SKM-1 treated with dmso at 0.1 percent for 144 hours (cell line): Measurements from ENCODE around the gene KIAA0232.
"Not testable (repeated sequence)": the region's sequence is repeated elsewhere in the genome, so short reads cannot be mapped to it uniquely, and the experiment has no call there.

Experiments used
- DNase-seq: peaks from one replicate; lab custom pipeline; 2025; ENCODE audit not compliant: unreplicated experiment; lab: John Stamatoyannopoulos, UW

KIAA0232 gene

GRCh38 chr4:6877067-6877466 is 94.5 kb downstream of the KIAA0232 start:
- DNase-seq, result no peak

DNA sequence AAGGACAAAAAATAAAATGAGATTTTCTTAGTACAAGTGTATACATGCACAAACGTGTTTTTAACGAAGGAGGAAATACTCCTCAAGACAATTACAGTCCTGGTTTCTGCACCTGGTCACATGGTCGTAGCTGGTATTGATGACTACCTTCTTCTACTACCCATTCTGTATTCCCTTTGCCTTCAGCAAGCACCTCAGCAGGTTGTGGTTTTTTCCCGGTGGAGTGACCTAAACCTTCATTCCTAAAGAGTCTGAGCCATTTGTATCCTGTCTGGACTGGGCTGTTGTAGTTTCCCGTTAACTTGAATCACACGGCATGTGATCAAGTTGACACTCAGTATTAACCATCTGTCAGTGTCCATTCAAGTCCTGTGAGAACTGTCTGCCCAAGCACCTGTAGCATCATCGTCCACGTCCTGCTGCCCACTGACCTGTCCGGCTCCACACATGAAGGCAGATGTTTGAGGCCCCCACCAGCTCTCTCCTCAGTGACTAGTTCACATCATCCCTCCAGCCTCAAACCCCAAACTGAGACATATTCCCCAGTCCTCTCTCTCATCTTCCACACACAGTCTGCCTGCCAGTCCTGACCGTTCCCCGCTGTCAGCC is 96.0 kb downstream of the KIAA0232 start:
- DNase-seq, result no peak

- no peak for DNase-seq
Observed at GRCh38 chr4:6880691-6881090, 98.2 kb downstream of the KIAA0232 start.

- DNase-seq, result no peak
Observed at GRCh38 chr4:6881908-6882307, 99.4 kb downstream of the KIAA0232 start.

DNA sequence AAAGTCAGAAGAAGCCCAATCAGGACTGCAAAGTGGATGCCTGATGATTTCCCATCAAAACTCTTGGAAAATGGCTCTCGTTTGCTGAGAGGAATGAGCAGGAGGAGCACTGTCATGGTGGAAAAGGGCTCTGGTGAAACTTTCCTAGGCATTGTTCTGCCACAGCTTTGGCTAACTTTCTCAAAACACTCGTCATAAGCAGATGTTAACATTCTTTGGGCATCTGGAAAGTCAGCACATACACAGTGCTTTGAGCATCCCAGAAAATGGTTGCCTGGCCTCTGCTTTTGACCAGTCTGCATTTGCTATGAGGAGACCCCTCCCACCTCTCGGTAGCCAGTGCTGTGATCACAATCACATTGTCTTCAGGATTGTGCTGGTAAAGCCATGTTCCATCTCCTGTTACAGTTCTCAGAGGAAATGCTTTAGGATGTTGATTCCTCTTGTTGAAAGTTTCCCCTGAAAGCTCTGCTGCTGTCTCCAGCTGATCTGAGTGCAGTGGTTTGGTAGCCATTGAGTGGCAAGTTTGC is 101.9 kb downstream of the KIAA0232 start:
- no peak for DNase-seq

DNA sequence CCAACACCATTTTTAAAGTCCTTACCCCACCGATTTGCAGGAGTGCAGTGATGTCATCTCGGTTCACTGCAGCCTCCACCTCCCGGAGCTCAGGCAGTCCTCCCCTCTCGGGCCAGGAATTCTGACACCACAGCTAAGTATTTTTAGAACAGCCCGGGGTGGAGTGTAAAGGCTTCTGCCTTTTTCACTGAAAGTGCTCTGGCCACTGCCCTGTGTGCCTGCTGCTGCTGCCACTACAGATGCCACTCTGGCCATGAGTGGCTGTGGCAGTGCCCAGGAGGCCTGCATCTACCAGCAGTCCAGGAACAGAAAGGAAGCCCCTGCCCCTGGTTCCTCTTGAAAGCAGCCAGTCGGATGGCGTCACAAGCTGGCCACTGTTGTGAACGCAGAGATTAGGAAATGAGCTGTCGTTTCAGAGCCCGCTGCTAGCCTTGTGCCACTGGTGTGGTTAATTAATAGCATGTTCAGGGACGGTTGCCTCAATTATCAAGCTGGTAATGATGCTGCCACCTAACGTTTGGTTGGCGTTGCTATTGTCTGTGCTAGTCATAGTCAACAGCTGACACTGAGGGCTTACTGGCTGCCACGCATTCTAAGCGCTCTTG is 103.5 kb downstream of the KIAA0232 start:
- DNase-seq, result peak; percentile 87

DNA sequence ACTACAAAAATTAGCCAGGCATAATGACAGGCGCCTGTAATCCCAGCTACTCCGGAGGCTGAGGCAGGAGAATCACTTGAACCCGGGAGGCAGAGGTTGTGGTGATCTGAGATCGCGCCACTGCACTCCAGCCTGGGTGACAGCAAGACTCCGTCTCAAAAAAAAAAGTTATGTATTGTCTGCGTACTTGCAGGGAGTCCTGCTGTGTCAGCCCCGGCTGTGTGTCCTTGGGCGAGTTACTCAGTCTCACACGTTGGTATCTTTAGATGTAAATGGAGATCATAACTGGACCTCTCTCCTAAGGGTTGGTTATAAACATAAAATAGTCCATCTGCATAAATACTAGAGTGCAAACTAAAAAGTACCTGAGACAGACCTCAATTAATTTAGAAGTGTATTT is 104.4 kb downstream of the KIAA0232 start:
- DNase-seq, result no peak

DNA sequence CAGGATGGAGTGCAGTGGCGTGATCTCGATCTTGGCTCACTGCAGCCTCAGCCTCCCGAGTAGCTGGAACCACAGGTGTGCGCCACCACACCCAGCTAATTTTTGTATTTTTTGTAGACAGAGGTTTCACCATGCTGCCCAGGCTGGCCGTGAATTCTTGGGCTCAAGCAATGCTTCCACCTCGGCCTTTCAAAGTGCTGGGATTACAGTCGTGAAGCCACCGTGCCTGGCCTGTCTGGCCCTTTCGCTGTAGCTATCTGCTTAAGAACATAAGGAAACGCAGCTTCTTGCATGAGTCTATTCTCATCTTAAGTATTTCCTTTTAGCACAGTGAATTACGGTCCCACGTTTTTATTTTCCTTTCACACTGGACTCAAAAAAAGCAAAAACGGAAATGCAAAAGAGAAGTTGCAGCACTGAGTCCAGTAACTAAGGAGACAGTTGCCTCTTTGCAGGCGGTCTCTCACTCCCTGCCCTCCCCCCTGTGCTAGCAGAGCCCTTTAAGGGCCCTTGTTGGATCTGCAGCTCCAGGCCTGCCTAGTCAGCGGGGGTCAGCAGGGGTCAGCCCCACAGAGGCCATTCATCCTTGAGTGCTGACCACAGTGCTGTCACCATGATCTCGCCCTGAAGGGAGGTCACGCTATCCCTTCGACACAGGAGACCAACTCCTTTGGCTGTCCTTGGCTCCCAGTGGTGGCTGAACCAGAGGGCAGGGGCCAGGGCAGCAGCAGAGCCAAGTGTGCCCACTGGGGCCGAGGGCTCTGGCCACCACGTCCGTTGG is 105.3 kb downstream of the KIAA0232 start:
- DNase-seq, result peak; percentile 92

DNA sequence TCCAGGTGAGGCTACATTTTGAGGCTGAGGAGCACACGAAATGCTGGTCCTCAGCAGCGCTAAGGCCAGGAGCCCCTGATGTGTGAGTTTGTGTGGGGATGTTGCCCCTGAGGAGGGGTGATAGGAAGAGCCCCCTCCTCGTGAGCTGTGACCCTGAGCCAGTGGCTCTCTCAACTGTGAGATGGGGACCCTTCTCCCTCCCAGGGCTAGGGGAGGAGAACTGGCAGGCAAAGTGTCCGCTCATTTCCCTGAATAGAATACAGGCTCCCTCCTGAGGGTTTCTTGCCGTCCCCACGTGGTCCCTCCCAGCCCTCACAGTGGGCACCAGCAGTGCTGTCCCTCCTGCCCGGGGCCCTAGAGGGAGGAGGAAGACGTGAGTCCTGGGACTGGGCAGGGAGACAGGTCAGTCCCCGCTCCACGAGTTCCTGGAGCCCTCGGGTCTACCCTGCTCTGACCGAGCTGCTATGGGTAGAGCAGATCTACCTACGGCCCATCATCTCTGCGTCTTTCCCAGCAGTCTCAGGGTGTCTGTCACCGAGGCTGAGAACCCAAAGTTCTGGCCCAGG is 106.1 kb downstream of the KIAA0232 start:
- no peak for DNase-seq

GRCh38 chr4:6889101-6889735 is 106.7 kb downstream of the KIAA0232 start:
- no peak for DNase-seq

DNA sequence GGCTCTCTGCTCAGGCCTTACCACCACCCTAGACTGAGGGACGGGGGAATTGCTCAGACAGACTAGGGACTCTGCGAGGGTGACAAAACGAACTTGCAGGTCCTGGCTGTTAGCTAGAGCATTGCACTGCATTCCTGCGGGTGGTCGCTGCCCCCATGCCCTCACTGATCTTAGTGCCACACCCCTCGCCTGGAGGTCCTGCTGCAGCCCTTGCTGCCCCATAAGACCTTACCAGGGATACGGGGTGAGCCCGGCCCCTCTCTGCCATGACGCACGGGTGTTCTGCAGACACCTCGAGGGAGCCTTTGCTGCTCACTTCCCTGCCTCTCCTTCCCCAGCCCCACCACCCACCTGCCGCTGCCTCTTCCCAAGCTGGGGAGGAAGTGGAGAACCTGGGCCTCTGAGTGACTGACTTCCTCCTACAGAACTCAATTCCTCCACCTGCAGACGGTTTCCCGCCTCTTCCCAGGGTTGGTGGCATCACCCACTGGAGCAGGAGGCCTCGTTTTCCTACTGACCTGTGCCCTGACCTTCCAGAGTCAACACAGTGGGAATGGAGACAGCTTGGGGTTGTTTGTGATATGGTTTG is 107.3 kb downstream of the KIAA0232 start:
- DNase-seq, result no peak

DNA sequence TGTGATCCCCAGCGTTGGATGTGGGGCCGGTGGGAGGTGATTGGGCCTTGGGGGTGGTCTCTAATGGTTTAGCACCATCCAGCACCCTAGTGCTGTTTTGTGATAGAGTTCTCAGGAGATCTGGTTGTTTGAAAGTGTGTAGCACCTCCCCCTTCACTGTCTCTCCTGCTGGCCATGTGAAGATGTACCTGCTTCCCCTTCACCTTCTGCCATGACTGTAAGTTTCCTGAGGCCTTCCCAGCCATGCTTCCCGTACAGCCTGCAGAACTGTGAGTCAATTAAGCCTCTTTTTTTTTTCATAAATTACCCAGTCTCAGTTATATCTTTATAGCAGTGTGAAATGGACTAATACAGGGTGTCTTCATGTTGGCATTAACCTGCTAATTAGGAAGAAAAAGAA is 107.8 kb downstream of the KIAA0232 start:
- no peak for DNase-seq

DNA sequence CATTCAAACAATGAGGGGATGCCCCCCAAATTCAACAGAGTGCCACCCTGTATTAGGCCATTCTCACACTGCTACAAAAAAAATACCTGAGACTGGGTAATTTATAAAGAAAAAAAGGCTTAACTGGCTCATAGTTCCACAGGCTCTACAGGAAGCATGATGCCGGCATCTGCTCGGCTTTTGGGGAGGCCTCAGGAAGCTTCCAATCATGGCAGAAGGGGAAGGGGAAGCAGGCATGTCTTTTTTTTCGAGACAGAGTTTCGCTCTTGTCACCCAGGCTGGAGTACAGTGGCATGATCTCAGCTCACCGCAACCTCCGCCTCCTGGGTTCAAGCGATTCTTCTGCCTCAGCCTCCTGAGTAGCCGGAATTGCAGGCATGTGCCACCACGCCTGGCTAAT is 108.4 kb downstream of the KIAA0232 start:
- not testable (repeated sequence) for DNase-seq

DNA sequence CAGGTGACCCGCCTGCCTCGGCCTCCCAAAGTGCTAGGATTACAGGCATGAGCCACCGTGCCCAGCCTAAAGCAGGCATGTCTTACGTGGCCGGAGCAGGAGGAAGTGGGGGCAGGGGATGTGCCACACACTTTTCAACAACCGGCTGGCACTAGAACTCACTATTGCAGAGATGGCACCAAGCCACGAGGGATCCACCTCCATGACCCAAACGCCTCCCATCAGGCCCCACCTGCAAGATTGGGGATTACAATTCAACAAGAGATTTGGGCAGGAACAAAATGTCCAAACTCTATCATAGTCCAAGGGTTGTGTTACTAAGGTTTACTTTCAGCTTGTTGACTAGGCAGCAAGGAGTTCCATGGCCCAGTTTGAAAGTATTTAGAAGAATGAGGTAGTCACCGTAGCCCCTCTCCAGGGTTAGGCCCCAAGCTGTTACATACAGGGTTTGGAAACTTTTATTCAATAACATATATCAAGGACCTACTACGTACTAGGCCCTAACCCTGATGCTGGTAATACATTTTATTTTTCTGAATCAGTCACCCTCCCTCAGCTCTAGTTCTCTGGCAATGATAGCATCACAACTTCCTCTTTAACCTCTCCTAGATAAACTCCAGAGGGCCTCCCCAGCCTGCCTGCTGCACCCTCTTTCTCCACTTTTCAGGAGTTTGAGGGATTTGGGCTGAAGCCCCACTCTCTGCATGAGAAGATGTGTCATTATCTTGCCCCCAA is 109.1 kb downstream of the KIAA0232 start:
- peak; percentile 73 for DNase-seq

DNA sequence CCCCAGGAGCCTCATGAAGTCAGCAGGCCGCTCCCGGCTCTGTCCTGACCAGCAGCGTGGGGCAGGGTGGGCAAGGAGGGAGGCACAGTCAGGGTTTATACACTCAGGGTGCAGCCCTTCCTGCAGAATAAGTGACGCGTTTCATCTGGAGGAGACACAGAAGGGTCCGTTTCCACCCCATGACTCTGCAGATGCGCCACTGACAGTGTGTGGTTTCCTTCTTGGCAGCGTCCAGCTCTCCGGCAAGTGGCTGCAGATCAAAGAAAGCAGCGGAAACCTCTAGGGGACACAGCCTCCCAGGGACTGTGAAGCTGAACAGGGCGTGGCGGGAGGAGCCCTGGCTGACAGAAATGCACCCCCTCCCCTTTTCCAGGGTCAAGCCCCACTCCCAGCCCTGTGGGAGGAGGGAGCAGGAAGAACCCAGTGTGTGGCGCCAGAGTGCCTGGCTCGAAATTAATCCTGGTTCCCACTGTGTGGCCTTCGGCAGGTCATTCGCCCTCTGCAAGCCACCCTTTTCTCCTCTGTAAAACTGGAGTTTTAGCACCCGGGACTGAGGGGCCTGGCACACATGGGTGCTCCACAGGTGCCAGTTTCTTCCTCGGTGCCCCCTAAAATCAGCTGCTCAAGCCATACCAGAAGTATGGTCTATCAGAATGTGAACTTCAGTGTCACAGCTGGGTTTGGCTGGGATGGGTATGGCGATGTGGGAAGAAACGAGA is 109.8 kb downstream of the KIAA0232 start:
- DNase-seq, result peak; percentile 75

- no peak for DNase-seq
Observed at GRCh38 chr4:6892909-6893202, 110.3 kb downstream of the KIAA0232 start.

GRCh38 chr4:6893449-6894085 is 111.0 kb downstream of the KIAA0232 start:
- DNase-seq, result peak; percentile 52

DNA sequence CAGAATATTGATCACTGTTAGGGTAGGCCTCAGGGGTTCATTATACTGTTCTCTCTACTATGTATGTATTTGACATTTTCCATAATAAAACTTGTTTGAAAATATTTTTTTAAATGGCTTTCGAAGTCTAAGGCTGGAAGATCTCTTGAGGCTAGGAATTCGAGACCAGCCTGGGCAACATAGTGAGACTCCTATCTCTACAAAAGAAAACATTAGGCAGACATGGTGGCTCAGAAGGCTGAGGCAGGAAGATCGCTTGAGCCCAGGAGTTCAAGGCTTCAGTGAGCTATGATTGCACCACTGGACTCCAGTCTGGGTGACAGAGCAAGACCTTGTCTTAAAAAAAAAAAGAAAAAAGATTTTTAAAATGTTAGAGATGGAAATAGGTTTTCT is 111.6 kb downstream of the KIAA0232 start:
- DNase-seq, result no peak
